T-cell (primary cell): ENCODE measurements around the gene KHK. TPM values are rescaled to one million over a fixed set of nuclear protein-coding genes. Genes with fewer than 3 reads are reported as not detected.
A peak's percentile ranks its signal among the peaks of the same experiment; 100 is the strongest.
"Not testable (repeated sequence)": the region's sequence is repeated elsewhere in the genome, so short reads cannot be mapped to it uniquely, and the experiment has no call there.

ENCODE experiments used
- ATAC-seq, 4 experiments: fragments of 200-7000 bp in 3 of 4; fragments of 150-1000 bp in 1 of 4; cut with Tn5 transposase; replicated peaks in 1 of 4; 1 replicate in 3 of 4; 2 replicates in 1 of 4; pipeline ENCODE4 v1.10.0; 2021; ENCODE audit warnings: moderate library complexity in 3 of 4, mild to moderate bottlenecking in 2 of 4, moderate number of reproducible peaks in 1 of 4
- CTCF ChIA-PET, 2 donors: fragments of 300-600 bp; sonication (Branson Sonifier 250); formaldehyde crosslinking; loops; one replicate each; lab custom pipeline; 2022; ENCODE audit warnings: antibody characterized with exemption in 2 of 2; lab: Charles Lee
- POLR2A ChIA-PET, 2 donors: fragments of 300-600 bp; sonication (Branson Sonifier 250); formaldehyde crosslinking; loops; one replicate each; lab custom pipeline; 2022; ENCODE audit warnings: antibody characterized with exemption in 2 of 2; lab: Charles Lee
- DNase-seq, 35 experiments: peaks; one replicate each; pipeline versions ENCODE4 v3.0.0 to v3.0.0-alpha.2; 2013 to 2023
- H3K27ac ChIP-seq: one replicate; pipeline ENCODE4 v1.5.1; 2013; ENCODE audit warnings: low read length
- H3K27me3 ChIP-seq, 2 experiments: replicated peaks in 1 of 2; 1 replicate in 1 of 2; 2 replicates in 1 of 2; pipeline versions ENCODE4 v1.6.1 to v1.7.0; 2013; ENCODE audit warnings: low read length in 1 of 2, mixed read lengths in 1 of 2; ENCODE audit not compliant: control insufficient read depth in 2 of 2, insufficient read depth in 2 of 2; ENCODE audit errors: extremely low read depth in 1 of 2
- H3K36me3 ChIP-seq, 2 donors: 1 replicate in 1 of 2; 2 replicates in 1 of 2; pipeline versions ENCODE4 v1.6.1 to v1.7.0; 2013; ENCODE audit warnings: low read length in 1 of 2; ENCODE audit not compliant: control insufficient read depth in 2 of 2, insufficient read depth in 1 of 2; ENCODE audit errors: extremely low read depth in 1 of 2
- H3K4me1 ChIP-seq, 2 experiments: 1 replicate in 1 of 2; 2 replicates in 1 of 2; pipeline versions ENCODE4 v1.6.1 to v1.7.0; 2013; ENCODE audit warnings: low read length in 2 of 2, mixed read lengths in 1 of 2; ENCODE audit not compliant: insufficient read depth in 2 of 2, control insufficient read depth in 1 of 2; ENCODE audit errors: extremely low read depth in 1 of 2
- H3K4me3 ChIP-seq, 2 donors: 1 replicate in 1 of 2; 2 replicates in 1 of 2; pipeline versions ENCODE4 v1.5.1 to v1.7.0; 2013; ENCODE audit warnings: mild to moderate bottlenecking in 2 of 2, low read length in 1 of 2, moderate library complexity in 1 of 2; ENCODE audit not compliant: control insufficient read depth in 1 of 2; ENCODE audit errors: extremely low read depth in 1 of 2
- H3K9me3 ChIP-seq: 2 replicates; pipeline ENCODE4 v1.7.0; 2013
- H3K27ac Mint-ChIP-seq, 2 donors: one replicate each; pipeline ENCODE4 v1.8.0; 2020 to 2021; ENCODE audit warnings: mild to moderate bottlenecking in 2 of 2, mixed read lengths in 2 of 2
- H3K27me3 Mint-ChIP-seq, 2 donors: one replicate each; pipeline ENCODE4 v1.8.0; 2021 to 2022; ENCODE audit warnings: mixed read lengths in 2 of 2
- H3K36me3 Mint-ChIP-seq: one replicate; pipeline ENCODE4 v1.8.0; 2021; ENCODE audit warnings: mixed read lengths
- H3K4me1 Mint-ChIP-seq, 3 donors: one replicate each; pipeline ENCODE4 v1.8.0; 2020 to 2022; ENCODE audit warnings: mixed read lengths in 3 of 3, mild to moderate bottlenecking in 1 of 3
- H3K4me3 Mint-ChIP-seq, 3 donors: one replicate each; pipeline ENCODE4 v1.8.0; 2020 to 2022; ENCODE audit warnings: mild to moderate bottlenecking in 3 of 3, mixed read lengths in 3 of 3, moderate library complexity in 3 of 3
- H3K9me3 Mint-ChIP-seq, 3 donors: one replicate each; pipeline ENCODE4 v1.8.0; 2020 to 2022; ENCODE audit warnings: mixed read lengths in 3 of 3
- WGBS: methylation state at CpG from one replicate; pipeline ENCODE4 v1.1.5; 2013; ENCODE audit warnings: missing lambda C conversion rate; ENCODE audit not compliant: insufficient coverage; 5-methylcytosine and 5-hydroxymethylcytosine counted together
- total RNA-seq, 35 experiments: library from RNA in 6 of 35; stranded (reverse) in 6 of 35; fragments of 120-200 nt in 1 of 35; gene quantifications; one replicate each; pipeline versions ENCODE4 v1.2.1 to v1.2.4 and lab custom pipeline; 2013 to 2026

The KHK gene
- total RNA-seq, 5 donors from 2014 or later (not counting 1 experiment from before 2014, with no cell fraction given) = 3.7 to 9.1 (median 6.7) TPM

DNA sequence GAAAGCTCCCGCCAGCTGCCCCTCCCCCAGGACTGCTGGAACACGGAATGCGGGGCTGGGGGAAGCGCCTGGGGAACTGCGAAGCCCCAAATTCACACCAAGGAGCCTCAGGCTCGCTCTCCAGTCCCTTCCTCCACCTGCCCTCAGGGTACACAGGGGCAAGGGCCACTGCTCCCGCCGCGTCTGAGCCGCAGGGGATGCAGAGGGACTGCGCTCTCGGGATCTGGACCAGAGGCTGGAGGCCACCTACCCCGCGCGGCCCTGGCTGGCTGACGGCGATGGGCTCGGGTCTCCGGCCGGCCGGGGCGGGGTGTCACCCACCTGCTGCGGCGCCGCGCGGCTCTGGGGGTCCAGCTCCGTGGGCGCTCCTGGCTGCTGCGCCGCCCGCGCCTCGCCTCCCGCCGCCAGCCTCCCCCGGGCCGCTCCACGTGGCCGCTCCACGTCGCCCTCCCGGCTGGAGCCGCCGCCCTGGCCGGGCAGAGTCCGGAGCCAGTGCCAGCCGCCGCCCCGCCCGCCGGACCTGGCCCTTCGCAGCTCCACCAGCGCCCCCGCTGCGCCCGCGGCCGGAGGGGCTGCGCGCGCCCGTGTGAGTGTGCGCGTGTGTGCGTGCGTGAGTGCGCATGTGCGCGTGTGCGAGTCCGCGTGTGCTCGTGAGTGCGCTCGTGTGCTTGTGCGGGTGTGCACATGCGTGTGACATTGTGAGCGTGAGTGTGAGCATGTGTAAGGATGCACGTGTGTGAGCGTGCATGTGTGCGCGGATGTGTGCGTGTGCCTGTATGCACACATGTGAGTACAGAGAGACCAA lies 32.2 kb downstream of the KHK start, which contains the start of gene CGREF1:
Gene CGREF1, minus strand, starts transcription at position 604 of the 805 bp plus-strand sequence. CDS start 14,762 bp downstream, outside the sequence.
- peaks cover 2% of the 10 kb centered on the region for H3K36me3 Mint-ChIP-seq
- Histone ChIP-seq H3K36me3 (no peaks in the 10 kb centered on the region), H3K4me3 (peak within 1 kb of the TSS; percentile 25 to 39), H3K27ac (no peak within 1 kb of the TSS), H3K27me3 (peaks cover 3 to 28% of the 10 kb centered on the region in 2 experiments), H3K9me3 (no peaks in the 10 kb centered on the region), H3K4me1 (peaks cover 2 to 20% of the 10 kb centered on the region in 2 experiments)
- peaks cover 13 to 33% of the 10 kb centered on the region in 2 donors for H3K27me3 Mint-ChIP-seq
- peak within 1 kb of the TSS; percentile 59 to 76 (median 71) for H3K4me3 Mint-ChIP-seq
- peak within 1 kb of the TSS in 1 of 2 donors; percentile 43 for H3K27ac Mint-ChIP-seq
- ATAC-seq (peak in 1 of 4 experiments; percentile 12), DNase-seq (peak in 1 of 35 experiments; percentile 27)
- peaks cover 10 to 19% (median 16%) of the 10 kb centered on the region in 3 donors for H3K4me1 Mint-ChIP-seq
- 7% methylated on average over 84 of the region's 84 CpGs for WGBS
- POLR2A ChIA-PET = no interaction called here
- H3K9me3 Mint-ChIP-seq = no peaks in the 10 kb centered on the region
- CTCF ChIA-PET = no interaction called here

- H3K9me3 Mint-ChIP-seq, DNase-seq, POLR2A ChIA-PET, H3K27ac ChIP-seq, H3K36me3 Mint-ChIP-seq, CTCF ChIA-PET, H3K36me3 ChIP-seq, ATAC-seq, H3K9me3 ChIP-seq: not testable (repeated sequence)
- Mint-ChIP-seq H3K4me3 (peak overlapping the region; percentile 59 to 76 (median 71)), H3K27me3 (peaks cover 13 to 33% of the 10 kb centered on the region in 2 donors), H3K4me1 (peaks cover 10 to 23% (median 18%) of the 10 kb centered on the region in 3 donors), H3K27ac (peak overlapping the region in 1 of 2 donors; percentile 43)
- 86% methylated on average over 3 of the region's 8 CpGs for WGBS
- peaks cover 3 to 28% of the 10 kb centered on the region in 2 experiments for H3K27me3 ChIP-seq
- H3K4me3 ChIP-seq = peak overlapping the region; percentile 25 to 39
- H3K4me1 ChIP-seq = peaks cover 2 to 25% of the 10 kb centered on the region in 2 experiments
Measured at GRCh38 chr2:27119330-27119670, 32.7 kb downstream of the KHK start.

DNA sequence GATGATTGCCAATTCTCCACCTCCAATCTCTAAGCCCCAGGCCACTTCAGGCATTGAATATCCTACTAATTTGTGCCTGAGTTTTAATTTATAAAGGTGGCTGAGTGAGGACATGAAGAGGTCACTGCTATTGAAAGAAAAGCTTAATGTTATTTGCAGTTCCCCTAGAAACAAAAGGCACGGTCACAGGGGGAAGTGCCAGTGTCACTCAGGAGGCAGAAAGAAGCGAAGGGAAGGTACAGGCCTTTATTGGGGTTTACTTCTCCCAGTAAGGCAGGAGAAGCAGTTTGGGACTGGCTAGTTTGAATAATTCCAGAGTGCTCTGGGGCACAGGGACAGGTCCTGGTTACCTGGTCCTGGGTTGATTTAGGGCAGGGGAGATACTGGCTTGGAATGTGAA lies 35.3 kb downstream of the KHK start:
- no peaks in the 10 kb centered on the region for H3K9me3 ChIP-seq
- peaks cover 3 to 24% of the 10 kb centered on the region in 2 experiments for H3K27me3 ChIP-seq
- no peak overlapping the region for H3K27ac ChIP-seq
- H3K4me3 ChIP-seq = no peak overlapping the region
- WGBS = 89% methylated on average over 2 of the region's 2 CpGs
- ChIA-PET POLR2A (no interaction called here), CTCF (no interaction called here)
- Mint-ChIP-seq H3K27ac (no peak overlapping the region), H3K9me3 (no peaks in the 10 kb centered on the region), H3K36me3 (peaks cover 2% of the 10 kb centered on the region), H3K4me3 (peak overlapping the region; percentile 31 to 95 (median 47)), H3K27me3 (peaks cover 13 to 31% of the 10 kb centered on the region in 2 donors), H3K4me1 (peaks cover 10 to 23% (median 18%) of the 10 kb centered on the region in 3 donors)
- no peaks in the 10 kb centered on the region for H3K36me3 ChIP-seq
- ATAC-seq = no peak
- H3K4me1 ChIP-seq = peaks cover 2 to 25% of the 10 kb centered on the region in 2 experiments
- DNase-seq = no peak

GRCh38 chr2:27122791-27123190 lies 36.2 kb downstream of the KHK start:
- H3K27me3 Mint-ChIP-seq = peaks cover 13 to 23% of the 10 kb centered on the region in 2 donors
- ATAC-seq (no peak), DNase-seq (no peak)
- no peaks in the 10 kb centered on the region for H3K9me3 ChIP-seq
- no peak overlapping the region for H3K27ac ChIP-seq
- peak overlapping the region; percentile 72 to 89 for H3K27ac Mint-ChIP-seq
- H3K4me1 Mint-ChIP-seq = peaks cover 10 to 23% (median 18%) of the 10 kb centered on the region in 3 donors
- H3K27me3 ChIP-seq = peaks cover 3 to 23% of the 10 kb centered on the region in 2 experiments
- peak overlapping the region; percentile 86 to 95 (median 88) for H3K4me3 Mint-ChIP-seq
- no peaks in the 10 kb centered on the region for H3K36me3 ChIP-seq
- peak overlapping the region in 1 of 2 donors; percentile 70 for H3K4me3 ChIP-seq
- no peaks in the 10 kb centered on the region for H3K9me3 Mint-ChIP-seq
- H3K36me3 Mint-ChIP-seq = peaks cover 2% of the 10 kb centered on the region
- peaks cover 2 to 25% of the 10 kb centered on the region in 2 experiments for H3K4me1 ChIP-seq
- ChIA-PET CTCF (interaction anchor here in 1 of 2 donors (0.5 to 1.6 kb wide), 5 partner anchors 11 to 180 kb away, joined by 3 to 9 read pairs (median 3); partner anchors contain the start of gene PREB), POLR2A (no interaction called here)
- 88% methylated on average over 5 of the region's 7 CpGs for WGBS

DNA sequence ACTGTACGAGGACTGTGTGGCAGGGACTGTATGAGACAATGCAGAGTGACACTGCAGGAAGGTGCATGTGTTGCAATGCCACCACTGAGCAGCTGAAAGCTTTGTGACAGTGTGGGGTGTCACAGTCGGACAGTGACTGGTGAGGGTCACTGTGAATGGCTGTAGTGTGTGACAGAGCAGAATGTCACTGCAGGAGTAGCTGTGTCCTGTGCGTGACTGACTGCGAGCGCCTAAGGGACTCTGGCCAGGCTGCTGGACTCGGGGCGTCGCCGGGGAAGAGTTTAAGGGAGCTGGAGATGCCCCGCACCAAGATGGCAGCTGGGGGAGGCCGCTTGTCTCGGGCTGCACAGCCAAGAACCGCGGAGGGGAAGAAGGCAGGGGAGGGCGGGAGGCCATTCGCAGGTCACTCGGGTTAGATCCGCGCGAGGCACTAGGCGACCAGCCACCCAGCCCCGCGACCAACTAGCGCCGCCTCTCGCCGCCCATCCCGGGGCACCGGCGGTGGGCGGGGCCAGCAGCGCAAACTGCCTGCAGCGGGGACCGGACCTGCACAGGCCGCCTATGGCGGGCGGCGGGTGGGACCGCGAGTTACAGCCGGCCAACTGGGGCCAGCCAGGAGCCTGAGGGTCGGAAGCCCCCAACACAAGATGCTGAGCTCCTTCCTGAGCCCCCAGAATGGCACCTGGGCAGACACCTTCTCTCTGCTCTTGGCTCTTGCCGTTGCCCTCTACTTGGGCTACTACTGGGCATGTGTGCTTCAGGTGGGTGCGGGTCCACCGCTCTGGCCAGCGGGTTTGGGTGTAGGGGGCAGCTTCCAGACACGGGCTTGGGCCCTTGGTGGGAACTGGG lies 37.0 kb downstream of the KHK start, which contains the start of gene ABHD1:
Gene ABHD1, plus strand, starts transcription at position 514 of the 849 bp plus-strand sequence. Its CDS starts 134 bp downstream, at position 648.
- peaks cover 10 to 23% (median 18%) of the 10 kb centered on the region in 3 donors for H3K4me1 Mint-ChIP-seq
- H3K27me3 Mint-ChIP-seq = peaks cover 13 to 17% of the 10 kb centered on the region in 2 donors
- peak in 34 of 35 experiments; percentile 10 to 75 (median 44) for DNase-seq
- Histone ChIP-seq H3K36me3 (no peaks in the 10 kb centered on the region), H3K4me1 (peaks cover 2 to 20% of the 10 kb centered on the region in 2 experiments), H3K27ac (peak within 1 kb of the TSS; percentile 65), H3K27me3 (peaks cover 3 to 16% of the 10 kb centered on the region in 2 experiments), H3K4me3 (peak within 1 kb of the TSS; percentile 70 to 72), H3K9me3 (no peaks in the 10 kb centered on the region)
- H3K9me3 Mint-ChIP-seq = no peaks in the 10 kb centered on the region
- peak within 1 kb of the TSS; percentile 86 to 95 (median 88) for H3K4me3 Mint-ChIP-seq
- CTCF ChIA-PET = interaction anchor here (0.5 to 1.6 kb wide), 10 partner anchors 10 to 1071 kb away, joined by 3 to 11 read pairs (median 4); partner anchors contain the start of genes AGBL5 (in 1 of the 2) and PREB (in 1 of the 2)
- peak within 1 kb of the TSS; percentile 86 to 89 for H3K27ac Mint-ChIP-seq
- peak; percentile 81 to 88 (median 84) for ATAC-seq
- peaks cover 2% of the 10 kb centered on the region for H3K36me3 Mint-ChIP-seq
- WGBS = 8% methylated on average over 47 of the region's 47 CpGs
- POLR2A ChIA-PET = interaction anchor here (0.6 to 1.2 kb wide), 4 partner anchors 10 to 820 kb away, joined by 3 to 6 read pairs (median 6); partner anchors contain the start of gene AGBL5 (in 1 of the 2)
